Gastrocnemius medialis (tissue), 4 donors: Measurements from ENCODE around the gene LARGE1.

Experiments
- POLR2A ChIP-seq, 2 donors: fragments of 450-650 bp; IDR thresholded peaks; one replicate each; pipeline ENCODE4 v1.6.1; 2017; ENCODE audit warnings: antibody characterized with exemption in 2 of 2, mild to moderate bottlenecking in 2 of 2, moderate library complexity in 2 of 2
- TF ChIP-seq, protein P1 (sequence below), 5 experiments: fragments of 450-650 bp in 3 of 5; fragments of 200-600 bp in 2 of 5; sonication (generic) in 2 of 5; IDR thresholded peaks in 4 of 5; conservative IDR thresholded peaks in 1 of 5; 1 replicate in 4 of 5; 2 replicates in 1 of 5; pipeline ENCODE4 v1.5.1; 2016 to 2019; ENCODE audit warnings: antibody characterized with exemption in 5 of 5, mild to moderate bottlenecking in 3 of 5, moderate library complexity in 3 of 5

DNA sequence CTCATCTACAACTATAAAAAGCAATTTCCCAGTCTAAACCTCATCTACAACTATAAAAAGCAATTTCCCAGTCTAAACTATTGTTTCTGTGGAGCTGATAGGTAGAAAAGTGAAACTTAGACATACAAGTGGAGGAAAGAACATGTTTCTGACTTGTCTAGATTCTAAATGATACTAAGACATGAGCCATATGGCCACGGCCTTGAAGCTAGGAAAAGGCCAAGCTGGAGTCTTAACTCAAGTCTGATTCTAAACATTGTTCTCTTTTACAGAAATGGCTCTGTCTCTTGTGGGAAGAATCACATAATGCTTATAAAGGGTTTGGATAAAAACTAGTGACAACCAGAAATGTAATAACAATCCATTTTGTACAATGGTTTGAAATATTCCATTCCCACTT, 43.8 kb upstream of the LARGE1 start:
- TF ChIP-seq, protein P1, sequence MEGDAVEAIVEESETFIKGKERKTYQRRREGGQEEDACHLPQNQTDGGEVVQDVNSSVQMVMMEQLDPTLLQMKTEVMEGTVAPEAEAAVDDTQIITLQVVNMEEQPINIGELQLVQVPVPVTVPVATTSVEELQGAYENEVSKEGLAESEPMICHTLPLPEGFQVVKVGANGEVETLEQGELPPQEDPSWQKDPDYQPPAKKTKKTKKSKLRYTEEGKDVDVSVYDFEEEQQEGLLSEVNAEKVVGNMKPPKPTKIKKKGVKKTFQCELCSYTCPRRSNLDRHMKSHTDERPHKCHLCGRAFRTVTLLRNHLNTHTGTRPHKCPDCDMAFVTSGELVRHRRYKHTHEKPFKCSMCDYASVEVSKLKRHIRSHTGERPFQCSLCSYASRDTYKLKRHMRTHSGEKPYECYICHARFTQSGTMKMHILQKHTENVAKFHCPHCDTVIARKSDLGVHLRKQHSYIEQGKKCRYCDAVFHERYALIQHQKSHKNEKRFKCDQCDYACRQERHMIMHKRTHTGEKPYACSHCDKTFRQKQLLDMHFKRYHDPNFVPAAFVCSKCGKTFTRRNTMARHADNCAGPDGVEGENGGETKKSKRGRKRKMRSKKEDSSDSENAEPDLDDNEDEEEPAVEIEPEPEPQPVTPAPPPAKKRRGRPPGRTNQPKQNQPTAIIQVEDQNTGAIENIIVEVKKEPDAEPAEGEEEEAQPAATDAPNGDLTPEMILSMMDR (IDR thresholded peaks at IDR 0.05 in 4 of 5, conservative IDR thresholded peaks at IDR 0.05 in 1 of 5): no peak
- no peak for TF ChIP-seq POLR2A (IDR thresholded peaks at IDR 0.05)
